RWPE2 (cell line): Measurements from ENCODE around the gene MPIG6B.

ENCODE experiments used
- ATAC-seq: fragments of 200-7000 bp; cut with Tn5 transposase; 3 replicates; pipeline ENCODE4 v1.9.1; 2021; ENCODE audit warnings: low read depth
- DNase-seq: peaks from one replicate; pipeline ENCODE4 v3.0.0-alpha.2; 2020; ENCODE audit warnings: low spot score
- H3K27ac ChIP-seq: fragments of 450-650 bp; 2 replicates; pipeline ENCODE4 v1.5.1; 2017; ENCODE audit warnings: mild to moderate bottlenecking; ENCODE audit not compliant: poor library complexity, severe bottlenecking
- H3K27me3 ChIP-seq: fragments of 250-450 bp; sonication (Bioruptor Pico); 2 replicates; pipeline ENCODE4 v1.5.1; 2021; ENCODE audit warnings: mild to moderate bottlenecking, moderate library complexity; ENCODE audit not compliant: insufficient read depth, poor library complexity, severe bottlenecking
- H3K36me3 ChIP-seq: fragments of 250-450 bp; sonication (Bioruptor Pico); 2 replicates; pipeline ENCODE4 v1.5.1; 2020; ENCODE audit warnings: low read depth, mild to moderate bottlenecking, moderate library complexity
- H3K4me1 ChIP-seq: fragments of 250-450 bp; sonication (Bioruptor Pico); 2 replicates; pipeline ENCODE4 v1.5.1; 2021; ENCODE audit warnings: mild to moderate bottlenecking, moderate library complexity; ENCODE audit not compliant: insufficient read depth, poor library complexity, severe bottlenecking
- H3K4me3 ChIP-seq: fragments of 250-450 bp; sonication (Bioruptor Pico); 2 replicates; pipeline ENCODE4 v1.5.1; 2021; ENCODE audit warnings: mild to moderate bottlenecking, moderate library complexity; ENCODE audit not compliant: severe bottlenecking
- H3K9me3 ChIP-seq: fragments of 250-450 bp; sonication (Bioruptor Pico); 2 replicates; pipeline ENCODE4 v1.5.1; 2021; ENCODE audit warnings: mild to moderate bottlenecking, moderate library complexity; ENCODE audit not compliant: severe bottlenecking
- CTCF ChIP-seq: fragments of 450-650 bp; IDR thresholded peaks from one replicate; pipeline ENCODE4 v1.5.1; 2017; ENCODE audit warnings: mild to moderate bottlenecking, moderate library complexity; ENCODE audit not compliant: poor library complexity, severe bottlenecking

Gene MPIG6B

GRCh38 chr6:31715022-31715958 lies 7.9 kb upstream of the MPIG6B start, which contains the start of gene LY6G6D:
TSS of gene LY6G6D (plus strand) at chr6:31715348. CDS start at chr6:31715356, 8 bp downstream.
- Histone ChIP-seq H3K36me3 (no peaks in the 10 kb centered on the region), H3K4me1 (peaks cover 21% of the 10 kb centered on the region), H3K27ac (no peak within 1 kb of the TSS), H3K27me3 (no peaks in the 10 kb centered on the region), H3K4me3 (no peak within 1 kb of the TSS), H3K9me3 (no peaks in the 10 kb centered on the region)
- DNase-seq: no peak
- TF ChIP-seq CTCF: no peak
- ATAC-seq: no peak

DNA sequence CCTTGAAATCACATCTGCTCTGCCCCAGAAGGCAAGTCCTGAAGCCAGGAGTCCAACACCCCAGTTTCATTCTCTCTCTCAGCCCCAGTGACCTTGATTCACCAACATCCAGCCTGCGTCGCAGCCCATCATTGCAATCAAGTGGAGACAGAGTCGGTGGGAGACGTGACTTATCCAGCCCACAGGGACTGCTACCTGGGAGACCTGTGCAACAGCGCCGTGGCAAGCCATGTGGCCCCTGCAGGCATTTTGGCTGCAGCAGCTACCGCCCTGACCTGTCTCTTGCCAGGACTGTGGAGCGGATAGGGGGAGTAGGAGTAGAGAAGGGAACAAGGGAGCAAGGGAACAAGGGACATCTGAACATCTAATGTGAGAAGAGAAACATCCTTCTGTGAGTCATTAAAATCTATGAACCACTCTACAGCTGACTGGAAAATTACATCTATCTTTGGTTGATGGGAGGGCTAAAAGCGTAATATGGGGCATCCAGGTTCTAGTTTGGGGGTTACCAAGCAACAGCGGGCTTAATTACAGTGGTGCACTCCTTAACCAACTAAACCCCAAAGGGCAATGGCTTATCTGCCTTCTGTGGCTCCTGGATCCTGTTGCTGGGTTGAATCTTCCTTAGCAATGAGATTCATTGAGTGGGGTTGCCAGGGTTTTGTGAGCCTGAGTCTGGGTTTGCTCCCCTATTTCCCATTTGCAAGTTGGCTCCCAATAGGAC lies 5.5 kb upstream of the MPIG6B start:
- ATAC-seq (peak; percentile 40; the same call in 1 of the 3 replicates), DNase-seq (no peak)
- TF ChIP-seq CTCF: peak; percentile 25
- H3K27me3 ChIP-seq: no peaks in the 10 kb centered on the region
- no peaks in the 10 kb centered on the region for H3K9me3 ChIP-seq
- peak overlapping the region; percentile 39 for H3K27ac ChIP-seq
- H3K4me3 ChIP-seq: no peak overlapping the region
- H3K36me3 ChIP-seq: no peaks in the 10 kb centered on the region
- H3K4me1 ChIP-seq: peaks cover 16% of the 10 kb centered on the region

DNA sequence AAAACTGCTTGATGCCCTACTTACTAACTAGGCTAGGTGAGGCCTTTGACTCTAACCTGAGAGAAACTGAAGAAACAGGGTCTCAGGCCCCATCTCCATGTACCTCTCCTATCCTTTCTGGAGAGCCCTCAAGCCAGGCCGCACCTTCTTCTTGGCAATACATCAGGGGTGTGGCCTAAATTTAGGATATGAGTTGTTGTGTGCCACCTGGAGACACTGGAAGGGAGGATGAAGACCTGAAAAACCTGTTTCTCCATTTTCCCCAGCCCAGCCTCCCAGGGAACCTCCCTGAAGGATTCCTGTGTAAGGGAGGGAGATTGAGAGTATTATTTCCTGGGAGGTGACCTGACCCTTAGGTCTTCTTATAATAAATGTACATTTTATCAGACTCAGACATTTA lies 4.9 kb upstream of the MPIG6B start:
- ATAC-seq (peak; percentile 81), DNase-seq (no peak)
- TF ChIP-seq CTCF: no peak
- Histone ChIP-seq H3K36me3 (no peaks in the 10 kb centered on the region), H3K9me3 (no peaks in the 10 kb centered on the region), H3K4me1 (peaks cover 16% of the 10 kb centered on the region), H3K27me3 (no peaks in the 10 kb centered on the region), H3K4me3 (no peak overlapping the region), H3K27ac (peak overlapping the region; percentile 39)

- peak overlapping the region; percentile 39 for H3K27ac ChIP-seq
- H3K9me3 ChIP-seq: no peaks in the 10 kb centered on the region
- H3K4me3 ChIP-seq: no peak overlapping the region
- no peak for TF ChIP-seq CTCF
- H3K36me3 ChIP-seq: no peaks in the 10 kb centered on the region
- H3K4me1 ChIP-seq: peaks cover 16% of the 10 kb centered on the region
- H3K27me3 ChIP-seq: no peaks in the 10 kb centered on the region
- ATAC-seq (no peak), DNase-seq (no peak)
These were observed 4.2 kb upstream of the MPIG6B start for GRCh38 chr6:31719001-31719400.
